K562 (cell line): ENCODE results near the gene GDF15. TPM values are rescaled to one million over a fixed set of nuclear protein-coding genes. Genes with fewer than 3 reads are reported as not detected.

Experiments used
- BCOR ChIP-seq: fragments of 450-650 bp; IDR thresholded peaks from 2 replicates; pipeline ENCODE4 v1.6.1; 2016
- BHLHE40 ChIP-seq: IDR thresholded peaks from 2 replicates; pipeline ENCODE4 v1.6.1; 2011; ENCODE audit warnings: low read length, improper control_type of control experiment
- ELF4 ChIP-seq: fragments of 450-650 bp; formaldehyde crosslinking; IDR thresholded peaks from 2 replicates; pipeline ENCODE4 v1.4.0; 2022; ENCODE audit warnings: missing genetic modification characterization
- EZH2 ChIP-seq: IDR thresholded peaks from 2 replicates; pipeline ENCODE4 v1.6.1; 2012; ENCODE audit warnings: low read depth, mild to moderate bottlenecking, inconsistent platforms, low read length, borderline replicate concordance
- FOSL1 ChIP-seq: fragments of 200-800 bp; sonication (Bioruptor generic); conservative IDR thresholded peaks from 2 replicates; pipeline ENCODE4 v1.6.1; 2016; ENCODE audit warnings: missing genetic modification characterization, missing compliant biosample characterization
- GABPA ChIP-seq: fragments of 200-800 bp; sonication (Bioruptor generic); conservative IDR thresholded peaks from 2 replicates; pipeline ENCODE4 v1.6.1; 2016; ENCODE audit warnings: low read depth, missing genetic modification characterization, missing compliant biosample characterization
- GTF2E2 ChIP-seq: fragments of 200-800 bp; sonication (Bioruptor generic); IDR thresholded peaks from 2 replicates; pipeline ENCODE4 v1.6.1; 2016; ENCODE audit warnings: missing genetic modification characterization, missing compliant biosample characterization
- HLTF ChIP-seq: fragments of 450-650 bp; IDR thresholded peaks from 2 replicates; pipeline ENCODE4 v1.6.1; 2016
- IRF2 ChIP-seq: sonication (generic); formaldehyde crosslinking; IDR thresholded peaks from 2 replicates; pipeline ENCODE4 v1.8.1; 2022; ENCODE audit warnings: mild to moderate bottlenecking, missing genetic modification reagents
- KAT2B ChIP-seq: IDR thresholded peaks from one replicate; pipeline ENCODE4 v1.6.1; 2012; ENCODE audit warnings: low read depth, mild to moderate bottlenecking, control low read depth, inconsistent platforms, low read length, moderate library complexity
- MAZ ChIP-seq, 2 experiments: fragments of 450-650 bp in 1 of 2; sonication (generic) in 1 of 2; formaldehyde crosslinking; IDR thresholded peaks in 1 of 2; conservative IDR thresholded peaks in 1 of 2; 2 replicates each; pipeline versions ENCODE4 v1.4.0 to v1.5.0; 2020; ENCODE audit warnings: mild to moderate bottlenecking in 1 of 2, missing genetic modification reagents in 1 of 2
- MCM3 ChIP-seq: fragments of 450-650 bp; IDR thresholded peaks from 2 replicates; pipeline ENCODE4 v1.6.1; 2016
- MCM5 ChIP-seq: fragments of 450-650 bp; IDR thresholded peaks from 2 replicates; pipeline ENCODE4 v1.6.1; 2016; ENCODE audit warnings: low read depth
- MTA1 ChIP-seq: fragments of 450-650 bp; IDR thresholded peaks from 2 replicates; pipeline ENCODE4 v1.6.1; 2017; ENCODE audit warnings: borderline replicate concordance
- NFRKB ChIP-seq: fragments of 450-650 bp; IDR thresholded peaks from 2 replicates; pipeline ENCODE4 v1.6.1; 2016; ENCODE audit warnings: low read depth
- NONO ChIP-seq, 2 experiments: fragments of 200-400 bp in 1 of 2; fragments of 450-650 bp in 1 of 2; formaldehyde crosslinking in 1 of 2; IDR thresholded peaks; 2 replicates each; pipeline ENCODE4 v1.6.1; 2017; ENCODE audit warnings: low read depth in 2 of 2, mild to moderate bottlenecking in 2 of 2, moderate library complexity in 2 of 2, low read length in 1 of 2
- POLR2AphosphoS5 ChIP-seq: IDR thresholded peaks from 2 replicates; pipeline ENCODE4 v1.6.1; 2011; ENCODE audit warnings: mild to moderate bottlenecking, low read depth, low read length, moderate library complexity; ENCODE audit not compliant: control insufficient read depth, insufficient read depth
- POLR3A ChIP-seq: IDR thresholded peaks from 2 replicates; pipeline ENCODE4 v1.6.1; 2011; ENCODE audit warnings: borderline replicate concordance, mild to moderate bottlenecking, moderate library complexity; ENCODE audit not compliant: insufficient read length, insufficient read depth; ENCODE audit errors: extremely low read depth
- SREBF1 ChIP-seq: fragments of 150-350 bp; IDR thresholded peaks from 2 replicates; pipeline ENCODE4 v1.6.1; 2014; ENCODE audit warnings: antibody characterized with exemption, low read depth, low read length, borderline replicate concordance
- TBL1XR1 ChIP-seq, 2 experiments: IDR thresholded peaks; 2 replicates each; pipeline ENCODE4 v1.6.1; 2012; ENCODE audit warnings: improper control_type of control experiment in 2 of 2, low read length in 2 of 2, mild to moderate bottlenecking in 1 of 2
- TCF3 ChIP-seq: sonication (generic); formaldehyde crosslinking; IDR thresholded peaks from 2 replicates; pipeline ENCODE4 v1.4.0; 2020; ENCODE audit warnings: mild to moderate bottlenecking, missing genetic modification reagents
- U2AF2 ChIP-seq: fragments of 200-400 bp; formaldehyde crosslinking; optimal IDR thresholded peaks from 2 replicates; pipeline ENCODE3; 2017; ENCODE audit warnings: low read depth, mild to moderate bottlenecking, low read length
- YBX1 ChIP-seq: fragments of 450-650 bp; IDR thresholded peaks from 2 replicates; pipeline ENCODE4 v1.7.1; 2016; ENCODE audit warnings: mild to moderate bottlenecking
- ZC3H11A ChIP-seq: IDR thresholded peaks from 2 replicates; pipeline ENCODE4 v1.6.1; 2012; ENCODE audit warnings: low read depth, low read length, improper control_type of control experiment
- ZNF12 ChIP-seq: sonication (generic); formaldehyde crosslinking; IDR thresholded peaks from 2 replicates; pipeline ENCODE4 v1.4.0; 2020; ENCODE audit warnings: mild to moderate bottlenecking, missing genetic modification reagents
- ZNF146 ChIP-seq: IDR thresholded peaks from one replicate; pipeline ENCODE4 v1.6.1; 2018; ENCODE audit warnings: missing compliant biosample characterization; ENCODE audit not compliant: unreplicated experiment
- ZNF354B ChIP-seq: fragments of 250-450 bp; sonication (Bioruptor Pico); IDR thresholded peaks from 2 replicates; pipeline ENCODE4 v1.4.0; 2020
- ZNF408 ChIP-seq: fragments of 250-450 bp; sonication (Bioruptor Pico); IDR thresholded peaks from 2 replicates; pipeline ENCODE4 v1.4.0; 2020; ENCODE audit warnings: low read depth, mild to moderate bottlenecking, moderate library complexity
- ZNF707 ChIP-seq: fragments of 250-450 bp; sonication (Bioruptor Pico); conservative IDR thresholded peaks from 2 replicates; pipeline ENCODE4 v1.8.0; 2022; ENCODE audit warnings: inconsistent platforms, mild to moderate bottlenecking, moderate library complexity
- ZNF830 ChIP-seq: fragments of 250-450 bp; sonication (Bioruptor Pico); IDR thresholded peaks from 2 replicates; pipeline ENCODE4 v1.5.0; 2021; ENCODE audit warnings: mild to moderate bottlenecking
- polyA plus RNA-seq, 8 experiments: library from polyadenylated mRNA; depleted of rRNA in 4 of 8; stranded (reverse) in 5 of 8; unstranded in 3 of 8; fragments of >200 nt; fragmentation: Nextera tagmentation in 2 of 8; fragmentation: Illumina TruSeq in 1 of 8; extraction: Ambion mirVana in 2 of 8; extraction: Trizol in 1 of 8; gene quantifications; 2 replicates each; pipeline versions ENCODE4 v1.2.1 to v1.2.3, GENCODE V29; 2011 to 2014; ENCODE audit warnings: inconsistent platforms in 1 of 8, missing spikeins in 1 of 8
- total RNA-seq, 7 experiments: library from RNA; depleted of rRNA in 6 of 7; stranded (reverse); fragments of >200 nt in 6 of 7; fragmentation: Illumina TruSeq in 2 of 7; extraction: Trizol in 2 of 7; gene quantifications; 2 replicates each; pipeline versions ENCODE4 v1.2.1 to v1.2.3, GENCODE V29; 2011 to 2021; ENCODE audit warnings: low replicate concordance in 1 of 7
- TF ChIP-seq, protein P1 (sequence below), 2 experiments: fragments of 450-650 bp; IDR thresholded peaks; 2 replicates each; pipeline ENCODE4 v1.6.1; 2016

GDF15 gene
- total and polyA plus RNA-seq, 9 of the 15 experiments (the other 6 are each of a cell fraction or from before 2014, with no cell fraction given): 2.3 to 82.4 (median 12.5) TPM

DNA sequence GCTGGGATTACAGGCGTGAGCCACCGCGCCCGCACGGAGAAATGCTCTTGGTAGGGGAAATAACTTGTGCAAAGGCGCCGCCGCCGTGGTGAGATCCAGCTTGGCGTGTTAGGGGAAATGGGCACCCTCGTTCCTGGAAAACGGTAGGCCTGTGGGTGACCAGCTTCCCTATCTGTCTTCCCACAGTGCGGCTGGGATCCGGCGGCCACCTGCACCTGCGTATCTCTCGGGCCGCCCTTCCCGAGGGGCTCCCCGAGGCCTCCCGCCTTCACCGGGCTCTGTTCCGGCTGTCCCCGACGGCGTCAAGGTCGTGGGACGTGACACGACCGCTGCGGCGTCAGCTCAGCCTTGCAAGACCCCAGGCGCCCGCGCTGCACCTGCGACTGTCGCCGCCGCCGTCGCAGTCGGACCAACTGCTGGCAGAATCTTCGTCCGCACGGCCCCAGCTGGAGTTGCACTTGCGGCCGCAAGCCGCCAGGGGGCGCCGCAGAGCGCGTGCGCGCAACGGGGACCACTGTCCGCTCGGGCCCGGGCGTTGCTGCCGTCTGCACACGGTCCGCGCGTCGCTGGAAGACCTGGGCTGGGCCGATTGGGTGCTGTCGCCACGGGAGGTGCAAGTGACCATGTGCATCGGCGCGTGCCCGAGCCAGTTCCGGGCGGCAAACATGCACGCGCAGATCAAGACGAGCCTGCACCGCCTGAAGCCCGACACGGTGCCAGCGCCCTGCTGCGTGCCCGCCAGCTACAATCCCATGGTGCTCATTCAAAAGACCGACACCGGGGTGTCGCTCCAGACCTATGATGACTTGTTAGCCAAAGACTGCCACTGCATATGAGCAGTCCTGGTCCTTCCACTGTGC lies 2.4 kb downstream of the GDF15 start (continued):
- TF ChIP-seq, protein P1, sequence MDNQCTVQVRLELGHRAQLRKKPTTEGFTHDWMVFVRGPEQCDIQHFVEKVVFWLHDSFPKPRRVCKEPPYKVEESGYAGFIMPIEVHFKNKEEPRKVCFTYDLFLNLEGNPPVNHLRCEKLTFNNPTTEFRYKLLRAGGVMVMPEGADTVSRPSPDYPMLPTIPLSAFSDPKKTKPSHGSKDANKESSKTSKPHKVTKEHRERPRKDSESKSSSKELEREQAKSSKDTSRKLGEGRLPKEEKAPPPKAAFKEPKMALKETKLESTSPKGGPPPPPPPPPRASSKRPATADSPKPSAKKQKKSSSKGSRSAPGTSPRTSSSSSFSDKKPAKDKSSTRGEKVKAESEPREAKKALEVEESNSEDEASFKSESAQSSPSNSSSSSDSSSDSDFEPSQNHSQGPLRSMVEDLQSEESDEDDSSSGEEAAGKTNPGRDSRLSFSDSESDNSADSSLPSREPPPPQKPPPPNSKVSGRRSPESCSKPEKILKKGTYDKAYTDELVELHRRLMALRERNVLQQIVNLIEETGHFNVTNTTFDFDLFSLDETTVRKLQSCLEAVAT (IDR thresholded peaks at IDR 0.05): peak; percentile 19 to 67
- TF ChIP-seq ELF4 (CRISPR knock-in tag): no peak
- TF ChIP-seq GTF2E2 (tag): no peak
- no peak for TF ChIP-seq ZC3H11A
- no peak for TF ChIP-seq MCM3
- TF ChIP-seq BHLHE40: peak; percentile 86
- TF ChIP-seq POLR2AphosphoS5: no peak
- TF ChIP-seq ZNF354B (CRISPR knock-in tag): no peak
- no peak for TF ChIP-seq KAT2B
- TF ChIP-seq FOSL1 (tag): no peak
- TF ChIP-seq ZNF12 (CRISPR knock-in tag): peak; percentile 84; the same call in 1 of the 2 replicates
- peak; percentile 43; the same call in 1 of the 2 replicates for TF ChIP-seq HLTF
- TF ChIP-seq TBL1XR1 (IDR thresholded peaks at IDR 0.05; ENCODE audit: low read length in 2 of 2): peak in 1 of 2 experiments; percentile 45; a peak in 2 of 4 replicates
- TF ChIP-seq NFRKB: peak; percentile 24; the same call in 1 of the 2 replicates
- TF ChIP-seq IRF2 (CRISPR knock-in tag): no peak
- no peak for TF ChIP-seq ZNF408
- TF ChIP-seq POLR3A: no peak
- TF ChIP-seq MAZ (CRISPR knock-in tag; conservative IDR thresholded peaks at IDR 0.05 in 1 of 2, IDR thresholded peaks at IDR 0.05 in 1 of 2): peak; percentile 76 to 81
- no peak for TF ChIP-seq GABPA (tag)
- no peak for TF ChIP-seq YBX1
- TF ChIP-seq ZNF830: no peak
- TF ChIP-seq ZNF146 (CRISPR knock-in tag): no peak
- TF ChIP-seq SREBF1: no peak
- no peak for TF ChIP-seq U2AF2
- peak; percentile 35 to 85; a peak in 3 of 4 replicates for TF ChIP-seq NONO (IDR thresholded peaks at IDR 0.05; ENCODE audit: low read depth in 2 of 2, low read length in 1 of 2)
- TF ChIP-seq ZNF707 (CRISPR knock-in tag): no peak
- no peak for TF ChIP-seq MTA1
- no peak for TF ChIP-seq EZH2
- TF ChIP-seq TCF3: peak; percentile 36; the same call in 1 of the 2 replicates
- TF ChIP-seq MCM5: no peak
- peak; percentile 96 for TF ChIP-seq BCOR
